ENCODE results near the gene YRDC. TPM values are rescaled to one million over a fixed set of nuclear protein-coding genes. Genes with fewer than 3 reads are reported as not detected.

Gene YRDC
- 22.7 and 23.4 TPM in 2 replicates for total RNA-seq

- intact Hi-C loops (cut with micrococcal nuclease) = loop anchor here (1.0 to 5.0 kb wide), 6 partner anchors 52 to 330 kb away; partner anchors contain the start of genes CDCA8, GNL2, MTF1 and SF3A3
Measured at GRCh38 chr1:37807555-37808368, at the start of gene YRDC, which contains the start of gene C1orf122. Gene YRDC, minus strand, starts transcription at chr1:37808208. Its CDS starts 28 bp downstream, at chr1:37808180. Gene C1orf122, plus strand, starts transcription at chr1:37807790. Its CDS starts 615 bp downstream, at chr1:37808405.

- intact Hi-C loops (cut with micrococcal nuclease) = no loop called here
Measured at GRCh38 chr1:37854406-37854805, 46.4 kb upstream of the YRDC start.

- intact Hi-C loops (cut with micrococcal nuclease) = no loop called here
Measured at GRCh38 chr1:37853157-37853556, 45.1 kb upstream of the YRDC start.

- intact Hi-C loops (cut with micrococcal nuclease) = no loop called here
Measured at GRCh38 chr1:37851782-37852210, 43.8 kb upstream of the YRDC start.

GRCh38 chr1:37851262-37851661 is 43.3 kb upstream of the YRDC start:
- intact Hi-C loops (cut with micrococcal nuclease) = no loop called here

- intact Hi-C loops (cut with micrococcal nuclease) = no loop called here
Measured at GRCh38 chr1:37850352-37850955, 42.4 kb upstream of the YRDC start.

- intact Hi-C loops (cut with micrococcal nuclease) = no loop called here
Measured at GRCh38 chr1:37849480-37849879, 41.5 kb upstream of the YRDC start.

GRCh38 chr1:37846647-37847339 is 38.8 kb upstream of the YRDC start:
- intact Hi-C loops (cut with micrococcal nuclease) = no loop called here

GRCh38 chr1:37845786-37846185 is 37.8 kb upstream of the YRDC start:
- intact Hi-C loops (cut with micrococcal nuclease) = no loop called here

- intact Hi-C loops (cut with micrococcal nuclease) = no loop called here
Measured at GRCh38 chr1:37845049-37845646, 37.1 kb upstream of the YRDC start.

- intact Hi-C loops (cut with micrococcal nuclease) = no loop called here
Measured at GRCh38 chr1:37844536-37844935, 36.5 kb upstream of the YRDC start.

GRCh38 chr1:37841652-37842051 is 33.6 kb upstream of the YRDC start:
- intact Hi-C loops (cut with micrococcal nuclease) = no loop called here

- intact Hi-C loops (cut with micrococcal nuclease) = no loop called here
Measured at GRCh38 chr1:37840711-37841110, 32.7 kb upstream of the YRDC start.

GRCh38 chr1:37839676-37840075 is 31.7 kb upstream of the YRDC start:
- intact Hi-C loops (cut with micrococcal nuclease) = no loop called here

GRCh38 chr1:37836788-37837187 is 28.8 kb upstream of the YRDC start:
- intact Hi-C loops (cut with micrococcal nuclease) = no loop called here

GRCh38 chr1:37831809-37832208 is 23.8 kb upstream of the YRDC start:
- intact Hi-C loops (cut with micrococcal nuclease) = no loop called here

- intact Hi-C loops (cut with micrococcal nuclease) = no loop called here
Measured at GRCh38 chr1:37831109-37831508, 23.1 kb upstream of the YRDC start.

GRCh38 chr1:37828410-37829074 is 20.5 kb upstream of the YRDC start:
- intact Hi-C loops (cut with micrococcal nuclease) = no loop called here

- intact Hi-C loops (cut with micrococcal nuclease) = no loop called here
Measured at GRCh38 chr1:37825506-37825905, 17.5 kb upstream of the YRDC start.

GRCh38 chr1:37824001-37824400 is 16.0 kb upstream of the YRDC start:
- intact Hi-C loops (cut with micrococcal nuclease) = no loop called here
